ENCODE data around the gene STPG2.

GRCh38 chr4:97836662-97837061, 306.6 kb downstream of the STPG2 start:
- no peak for TF ChIP-seq POLR2A (IDR thresholded peaks at IDR 0.05; ENCODE audit: low read length)
- TF ChIP-seq GATA1 (IDR thresholded peaks at IDR 0.05; ENCODE audit: low read depth, low read length) = no peak

Measured in erythroblast (primary cell).